LNCaP clone FGC (cell line): ENCODE data around the gene SLC19A1.
A peak's percentile ranks its signal among the peaks of the same experiment; 100 is the strongest.

Experiments used
- DNase-seq: peaks from one replicate; pipeline ENCODE4 v3.0.0-alpha.2; 2011; ENCODE audit warnings: low read depth
- H3K4me3 ChIP-seq: 2 replicates; pipeline ENCODE4 v1.5.1; 2011; ENCODE audit warnings: mild to moderate bottlenecking, low read depth, low read length, control low read depth
- TF ChIP-seq, protein P1 (sequence below): IDR thresholded peaks from 2 replicates; pipeline ENCODE4 v1.5.1; 2012; ENCODE audit warnings: mild to moderate bottlenecking; ENCODE audit not compliant: control insufficient read depth, insufficient read depth; ENCODE audit errors: extremely low read depth

Gene SLC19A1

GRCh38 chr21:45543710-45544448, 1.6 kb upstream of the SLC19A1 start:
- peak overlapping the region; percentile 51; the same call in 1 of the 2 replicates for H3K4me3 ChIP-seq
- TF ChIP-seq, protein P1, sequence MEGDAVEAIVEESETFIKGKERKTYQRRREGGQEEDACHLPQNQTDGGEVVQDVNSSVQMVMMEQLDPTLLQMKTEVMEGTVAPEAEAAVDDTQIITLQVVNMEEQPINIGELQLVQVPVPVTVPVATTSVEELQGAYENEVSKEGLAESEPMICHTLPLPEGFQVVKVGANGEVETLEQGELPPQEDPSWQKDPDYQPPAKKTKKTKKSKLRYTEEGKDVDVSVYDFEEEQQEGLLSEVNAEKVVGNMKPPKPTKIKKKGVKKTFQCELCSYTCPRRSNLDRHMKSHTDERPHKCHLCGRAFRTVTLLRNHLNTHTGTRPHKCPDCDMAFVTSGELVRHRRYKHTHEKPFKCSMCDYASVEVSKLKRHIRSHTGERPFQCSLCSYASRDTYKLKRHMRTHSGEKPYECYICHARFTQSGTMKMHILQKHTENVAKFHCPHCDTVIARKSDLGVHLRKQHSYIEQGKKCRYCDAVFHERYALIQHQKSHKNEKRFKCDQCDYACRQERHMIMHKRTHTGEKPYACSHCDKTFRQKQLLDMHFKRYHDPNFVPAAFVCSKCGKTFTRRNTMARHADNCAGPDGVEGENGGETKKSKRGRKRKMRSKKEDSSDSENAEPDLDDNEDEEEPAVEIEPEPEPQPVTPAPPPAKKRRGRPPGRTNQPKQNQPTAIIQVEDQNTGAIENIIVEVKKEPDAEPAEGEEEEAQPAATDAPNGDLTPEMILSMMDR: no peak
- DNase-seq: no peak

- DNase-seq: no peak
- TF ChIP-seq, protein P1: no peak
- H3K4me3 ChIP-seq: peak overlapping the region; percentile 51
Measured at GRCh38 chr21:45543371-45543709, 1.1 kb upstream of the SLC19A1 start.

GRCh38 chr21:45542667-45543370, 579 bp upstream of the SLC19A1 start:
- peak overlapping the region; percentile 51 for H3K4me3 ChIP-seq
- TF ChIP-seq, protein P1: no peak
- no peak for DNase-seq

DNA sequence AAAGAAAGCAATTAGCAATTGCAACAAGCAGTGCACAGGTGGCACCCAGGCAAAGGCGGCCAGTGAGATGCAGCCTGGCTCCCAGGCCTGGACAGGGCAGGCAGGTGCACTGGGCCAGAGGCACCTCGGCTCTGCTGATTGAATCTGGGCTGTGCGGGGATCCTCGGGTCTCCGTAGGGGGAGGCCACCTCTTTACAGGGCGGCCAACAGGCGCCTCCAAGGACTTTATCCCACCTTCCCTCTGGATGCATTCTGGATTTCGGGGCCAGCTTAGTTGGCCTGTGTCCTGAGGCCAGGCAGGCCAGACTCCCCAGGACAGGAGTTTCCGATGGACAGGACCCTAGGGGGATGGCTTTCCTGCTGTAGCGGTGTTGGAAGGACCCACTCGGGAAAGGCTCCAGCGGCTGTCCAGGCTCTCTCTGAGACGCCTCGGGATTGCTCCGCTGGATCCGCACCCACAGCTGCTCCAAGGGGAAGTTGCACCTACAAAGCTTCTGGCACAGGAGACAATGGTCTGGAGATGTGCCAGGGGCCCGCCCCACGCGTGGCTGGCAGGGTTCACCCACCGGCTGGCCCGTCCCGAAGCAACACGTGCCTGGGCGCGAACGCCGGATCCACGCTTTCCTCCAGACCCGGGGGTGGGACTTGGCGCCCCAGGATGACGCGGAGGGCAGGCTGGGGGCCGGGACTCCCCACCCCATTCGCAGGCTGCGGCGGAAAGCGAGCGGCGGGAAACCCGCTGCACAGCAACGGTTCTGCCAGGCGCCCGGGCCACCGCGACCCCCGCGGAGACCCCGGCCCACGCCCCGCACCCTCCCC, 810 bp downstream of the SLC19A1 start:
- TF ChIP-seq, protein P1: no peak
- H3K4me3 ChIP-seq: peak overlapping the region; percentile 51
- peak; percentile 50 for DNase-seq

DNA sequence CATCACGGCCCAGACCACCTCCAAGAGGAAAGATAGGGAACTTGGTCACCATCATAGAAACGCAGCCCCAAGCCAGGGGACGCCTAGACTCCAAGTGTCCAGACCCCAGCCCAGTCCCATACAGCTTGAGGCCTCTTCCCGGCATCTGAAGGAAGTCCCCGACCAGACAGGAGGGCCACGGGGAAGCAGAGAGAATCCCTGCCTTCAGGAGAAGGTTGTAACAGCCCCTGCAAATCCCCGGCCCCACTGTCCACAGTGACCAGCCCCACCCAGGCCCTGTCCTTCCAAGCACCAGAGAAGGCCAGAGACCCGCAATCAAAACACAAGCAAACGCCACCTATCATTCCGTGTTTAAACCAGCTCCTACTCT, 1.7 kb downstream of the SLC19A1 start:
- no peak for DNase-seq
- H3K4me3 ChIP-seq: no peak overlapping the region
- TF ChIP-seq, protein P1: no peak

DNA sequence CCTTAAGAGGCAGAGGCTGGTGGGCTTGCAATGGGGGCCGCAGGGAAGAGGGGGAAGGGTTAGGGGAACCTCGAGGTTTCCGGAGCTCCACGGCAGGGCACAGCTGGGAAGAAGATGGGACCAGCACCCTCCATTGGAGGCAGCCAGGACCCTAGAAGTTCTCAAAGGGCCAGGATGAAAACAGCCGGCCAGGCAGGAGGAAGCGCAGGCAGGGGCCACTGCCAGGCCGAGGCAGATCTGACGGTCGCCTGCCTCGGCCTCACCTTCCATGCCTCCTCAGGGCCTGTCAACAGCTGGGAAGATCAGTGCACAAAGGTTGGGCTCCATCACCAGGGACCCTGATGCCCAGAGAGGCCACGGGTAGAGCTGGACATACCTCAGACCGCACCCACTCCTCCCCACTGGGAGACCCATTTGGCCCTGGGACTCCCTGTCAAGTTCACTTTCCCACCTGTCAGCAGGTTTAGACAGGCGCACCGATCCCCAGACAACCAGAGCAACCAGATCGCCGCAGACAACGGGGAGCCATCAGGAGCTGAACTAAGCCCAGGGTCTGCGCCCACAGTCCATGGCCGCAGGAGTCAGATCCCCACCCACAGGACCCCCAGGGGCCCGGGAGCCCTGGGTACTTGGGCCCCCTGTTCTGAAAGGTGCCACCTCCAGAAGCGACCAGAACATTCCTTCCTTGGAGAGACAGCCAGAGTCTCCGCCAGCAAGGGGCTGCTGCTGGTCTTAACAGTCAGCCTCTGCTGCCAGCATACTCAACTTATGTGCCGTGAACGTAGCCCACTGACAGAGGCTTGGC, 2.2 kb downstream of the SLC19A1 start:
- TF ChIP-seq, protein P1: no peak
- no peak overlapping the region for H3K4me3 ChIP-seq
- no peak for DNase-seq
